ENCODE measurements around the gene CHRNB1. TPM values are rescaled to one million over a fixed set of nuclear protein-coding genes. Genes with fewer than 3 reads are reported as not detected.

Gene CHRNB1
- total RNA-seq, 1 experiment from 2014 or later: 12.7 TPM

GRCh38 chr17:7484919-7485377, 40.1 kb downstream of the CHRNB1 start:
- Histone ChIP-seq H4K5ac (ENCODE audit: insufficient read length, low read depth, low read length) (no peak overlapping the region), H3K79me2 (ENCODE audit: insufficient read depth, low read length) (peaks cover 33% of the 10 kb centered on the region), H2AK5ac (ENCODE audit: insufficient read length, low read length) (no peak overlapping the region), H3K4me1 (ENCODE audit: insufficient read depth, low read length) (no peaks in the 10 kb centered on the region; the same call in 1 of the 2 replicates), H3K9me3 (ENCODE audit: control insufficient read depth, low read depth, low read length) (no peaks in the 10 kb centered on the region), H3K18ac (ENCODE audit: insufficient read length, low read depth, low read length) (no peak overlapping the region), H4K91ac (ENCODE audit: insufficient read length, low read depth, low read length) (no peak overlapping the region), H2AFZ (ENCODE audit: low read length) (no peak overlapping the region), H2BK5ac (ENCODE audit: insufficient read length, low read length) (no peak overlapping the region), H3K27ac (ENCODE audit: insufficient read length, low read depth, low read length) (no peak overlapping the region), H3K79me1 (ENCODE audit: insufficient read depth, low read depth, low read length, poor library complexity, severe bottlenecking) (peaks cover 6% of the 10 kb centered on the region), H3T11ph (ENCODE audit: low read length) (no peak overlapping the region), H3K23ac (ENCODE audit: insufficient read length, low read depth, low read length) (no peak overlapping the region), H4K8ac (replicated peaks; ENCODE audit: insufficient read length, low read depth, low read length) (no peak overlapping the region), H3K14ac (ENCODE audit: insufficient read depth, low read length) (0 out of 2 replicates have a peak overlapping the region, but pooled peaks have one; percentile 49), H4K20me1 (ENCODE audit: control insufficient read depth, insufficient read depth, insufficient read length) (no peaks in the 10 kb centered on the region), H2BK12ac (ENCODE audit: insufficient read length, low read depth, low read length) (no peak overlapping the region), H3K4me2 (ENCODE audit: insufficient read depth, insufficient read length, low read length) (peak overlapping the region; percentile 81), H3K56ac (ENCODE audit: insufficient read length, low read depth, low read length) (no peak overlapping the region), H3K9ac (ENCODE audit: extremely low read depth, insufficient read length, low read length) (peak overlapping the region; percentile 72), H3K4ac (ENCODE audit: low read depth, low read length) (no peak overlapping the region), H2BK20ac (ENCODE audit: low read depth, low read length, poor library complexity, severe bottlenecking) (no peak overlapping the region), H2BK15ac (ENCODE audit: low read depth, low read length) (no peak overlapping the region), H3K23me2 (ENCODE audit: insufficient read length, low read depth, low read length, poor library complexity, severe bottlenecking) (peaks cover 14% of the 10 kb centered on the region), H3K27me3 (ENCODE audit: insufficient read depth, low read length) (no peaks in the 10 kb centered on the region), H2BK120ac (ENCODE audit: low read depth, low read length, poor library complexity, severe bottlenecking) (no peak overlapping the region)
- Mint-ChIP-seq H3K4me1 (peaks cover 47 to 63% of the 10 kb centered on the region in 2 experiments), H3K36me3 (ENCODE audit: insufficient read depth in 1 of 3, low read depth in 3 of 3) (peaks cover 11 to 30% (median 22%) of the 10 kb centered on the region in 3 experiments; a peak in 6 of 7 replicates), H3K4me3 (peak overlapping the region; percentile 91 to 96), H3K27me3 (ENCODE audit: low read depth) (no peaks in the 10 kb centered on the region), H3K27ac (peak overlapping the region; percentile 69 to 96 (median 92)), H3K9me3 (no peaks in the 10 kb centered on the region)
- no CpG with 5 or more reads among the region's 19 CpGs for WGBS (ENCODE audit: extremely low coverage, insufficient read length, low lambda C conversion rate)
- TF ChIP-seq, protein P1, sequence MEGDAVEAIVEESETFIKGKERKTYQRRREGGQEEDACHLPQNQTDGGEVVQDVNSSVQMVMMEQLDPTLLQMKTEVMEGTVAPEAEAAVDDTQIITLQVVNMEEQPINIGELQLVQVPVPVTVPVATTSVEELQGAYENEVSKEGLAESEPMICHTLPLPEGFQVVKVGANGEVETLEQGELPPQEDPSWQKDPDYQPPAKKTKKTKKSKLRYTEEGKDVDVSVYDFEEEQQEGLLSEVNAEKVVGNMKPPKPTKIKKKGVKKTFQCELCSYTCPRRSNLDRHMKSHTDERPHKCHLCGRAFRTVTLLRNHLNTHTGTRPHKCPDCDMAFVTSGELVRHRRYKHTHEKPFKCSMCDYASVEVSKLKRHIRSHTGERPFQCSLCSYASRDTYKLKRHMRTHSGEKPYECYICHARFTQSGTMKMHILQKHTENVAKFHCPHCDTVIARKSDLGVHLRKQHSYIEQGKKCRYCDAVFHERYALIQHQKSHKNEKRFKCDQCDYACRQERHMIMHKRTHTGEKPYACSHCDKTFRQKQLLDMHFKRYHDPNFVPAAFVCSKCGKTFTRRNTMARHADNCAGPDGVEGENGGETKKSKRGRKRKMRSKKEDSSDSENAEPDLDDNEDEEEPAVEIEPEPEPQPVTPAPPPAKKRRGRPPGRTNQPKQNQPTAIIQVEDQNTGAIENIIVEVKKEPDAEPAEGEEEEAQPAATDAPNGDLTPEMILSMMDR (conservative IDR thresholded peaks at IDR 0.05): no peak
- DNase-seq: no peak
